GM18873 (cell line): ENCODE data around the gene FNDC3A.
A peak's percentile ranks its signal among the peaks of the same experiment; 100 is the strongest.

Source experiments
- ATAC-seq: cut with Tn5 transposase; IDR thresholded peaks from one replicate; pipeline ENCODE4 v1.9.1; 2021; ENCODE audit warnings: mild to moderate bottlenecking, moderate library complexity, moderate number of reproducible peaks; ENCODE audit not compliant: unreplicated experiment, low FRiP score

Gene FNDC3A, protein sequence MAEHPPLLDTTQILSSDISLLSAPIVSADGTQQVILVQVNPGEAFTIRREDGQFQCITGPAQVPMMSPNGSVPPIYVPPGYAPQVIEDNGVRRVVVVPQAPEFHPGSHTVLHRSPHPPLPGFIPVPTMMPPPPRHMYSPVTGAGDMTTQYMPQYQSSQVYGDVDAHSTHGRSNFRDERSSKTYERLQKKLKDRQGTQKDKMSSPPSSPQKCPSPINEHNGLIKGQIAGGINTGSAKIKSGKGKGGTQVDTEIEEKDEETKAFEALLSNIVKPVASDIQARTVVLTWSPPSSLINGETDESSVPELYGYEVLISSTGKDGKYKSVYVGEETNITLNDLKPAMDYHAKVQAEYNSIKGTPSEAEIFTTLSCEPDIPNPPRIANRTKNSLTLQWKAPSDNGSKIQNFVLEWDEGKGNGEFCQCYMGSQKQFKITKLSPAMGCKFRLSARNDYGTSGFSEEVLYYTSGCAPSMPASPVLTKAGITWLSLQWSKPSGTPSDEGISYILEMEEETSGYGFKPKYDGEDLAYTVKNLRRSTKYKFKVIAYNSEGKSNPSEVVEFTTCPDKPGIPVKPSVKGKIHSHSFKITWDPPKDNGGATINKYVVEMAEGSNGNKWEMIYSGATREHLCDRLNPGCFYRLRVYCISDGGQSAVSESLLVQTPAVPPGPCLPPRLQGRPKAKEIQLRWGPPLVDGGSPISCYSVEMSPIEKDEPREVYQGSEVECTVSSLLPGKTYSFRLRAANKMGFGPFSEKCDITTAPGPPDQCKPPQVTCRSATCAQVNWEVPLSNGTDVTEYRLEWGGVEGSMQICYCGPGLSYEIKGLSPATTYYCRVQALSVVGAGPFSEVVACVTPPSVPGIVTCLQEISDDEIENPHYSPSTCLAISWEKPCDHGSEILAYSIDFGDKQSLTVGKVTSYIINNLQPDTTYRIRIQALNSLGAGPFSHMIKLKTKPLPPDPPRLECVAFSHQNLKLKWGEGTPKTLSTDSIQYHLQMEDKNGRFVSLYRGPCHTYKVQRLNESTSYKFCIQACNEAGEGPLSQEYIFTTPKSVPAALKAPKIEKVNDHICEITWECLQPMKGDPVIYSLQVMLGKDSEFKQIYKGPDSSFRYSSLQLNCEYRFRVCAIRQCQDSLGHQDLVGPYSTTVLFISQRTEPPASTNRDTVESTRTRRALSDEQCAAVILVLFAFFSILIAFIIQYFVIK

DNA sequence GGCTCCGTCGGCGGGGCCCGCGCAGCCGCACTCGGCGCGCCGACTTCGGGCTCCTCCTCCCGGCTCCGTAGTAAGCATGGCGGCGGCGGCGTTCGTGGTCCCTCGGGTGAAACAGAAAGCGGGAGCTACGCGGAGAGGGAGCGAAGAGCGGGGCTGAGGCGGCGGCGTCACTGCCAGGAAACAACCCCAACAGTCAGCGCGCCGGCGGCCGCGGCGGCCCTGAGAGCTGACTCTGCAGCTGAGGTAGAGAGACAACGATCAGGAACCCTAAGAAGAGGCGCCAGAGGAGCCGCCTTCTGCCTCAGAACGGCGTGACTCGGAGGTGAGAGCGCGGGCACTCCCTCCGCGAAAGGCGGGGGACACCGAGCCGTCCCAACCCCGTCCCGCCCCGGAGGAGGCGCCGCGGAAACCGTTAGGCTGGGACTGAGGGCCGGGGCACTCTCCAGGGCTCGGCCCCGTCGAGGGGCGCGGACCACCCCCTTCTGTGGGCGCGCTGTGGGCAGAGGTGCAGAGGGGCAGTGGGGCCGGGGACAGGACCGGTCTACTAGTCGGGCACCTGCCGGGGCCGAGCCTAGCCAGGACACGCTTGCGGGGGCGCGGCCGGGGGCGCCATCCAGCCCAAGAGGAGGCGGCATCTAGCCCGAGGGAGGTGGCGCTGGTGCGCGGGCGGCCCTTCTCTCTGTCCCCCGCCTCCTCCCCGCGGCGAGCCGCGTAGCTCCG lies at the start of gene FNDC3A:
FNDC3A (plus strand) TSS at position 57 of the 720 bp plus-strand sequence. CDS start 30,279 bp downstream, outside the sequence.
- peak; percentile 43 for ATAC-seq

DNA sequence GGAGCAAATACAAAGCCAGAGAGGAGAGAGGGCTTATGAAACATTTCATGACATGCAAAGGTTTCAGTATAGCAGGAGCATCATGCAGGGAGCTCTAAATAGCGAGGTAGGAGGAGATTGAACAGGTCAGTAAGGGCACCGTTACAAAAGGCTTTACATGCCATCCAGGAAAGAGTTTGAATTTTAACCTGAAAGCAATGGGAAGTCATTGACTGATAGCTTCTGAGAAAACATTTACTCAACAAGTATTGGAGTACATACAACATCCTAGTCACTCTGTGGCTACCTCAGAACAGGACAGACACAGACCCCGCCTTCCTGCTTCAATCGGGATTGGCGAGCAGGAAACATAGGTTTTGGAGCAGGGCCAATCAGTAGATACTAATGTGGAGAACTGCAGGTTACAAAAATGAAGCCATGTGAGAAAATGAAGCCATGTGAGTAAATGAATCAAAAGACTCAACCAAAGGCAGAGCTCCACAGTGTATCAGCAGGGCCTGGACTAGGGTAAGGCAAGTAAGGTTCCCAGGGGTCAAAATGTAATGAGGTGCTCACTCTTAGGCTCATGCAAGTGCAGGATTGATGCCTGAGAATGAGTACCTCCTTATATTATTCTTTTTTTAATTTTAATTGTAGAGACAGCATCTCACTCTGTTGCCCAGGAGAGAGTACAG lies 46.8 kb upstream of the FNDC3A start:
- ATAC-seq: no peak

DNA sequence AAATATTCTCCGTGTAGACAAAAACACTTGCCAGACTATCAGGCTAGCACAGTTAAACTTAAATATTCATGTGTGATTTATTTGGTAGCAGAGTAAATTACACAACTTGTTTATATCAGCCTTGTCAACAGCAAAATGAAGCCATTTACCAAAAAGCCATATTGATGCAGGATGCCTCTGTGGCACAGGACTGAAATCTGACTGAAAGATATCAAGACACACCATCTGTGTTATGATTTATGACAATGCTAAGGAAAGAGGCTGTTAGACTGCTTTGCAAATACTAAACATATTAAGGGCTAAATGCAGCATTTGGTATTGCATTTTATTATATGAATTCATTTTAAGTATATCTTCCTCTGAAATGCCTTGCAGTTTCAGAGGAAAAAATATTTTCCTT lies 44.8 kb upstream of the FNDC3A start:
- no peak for ATAC-seq

DNA sequence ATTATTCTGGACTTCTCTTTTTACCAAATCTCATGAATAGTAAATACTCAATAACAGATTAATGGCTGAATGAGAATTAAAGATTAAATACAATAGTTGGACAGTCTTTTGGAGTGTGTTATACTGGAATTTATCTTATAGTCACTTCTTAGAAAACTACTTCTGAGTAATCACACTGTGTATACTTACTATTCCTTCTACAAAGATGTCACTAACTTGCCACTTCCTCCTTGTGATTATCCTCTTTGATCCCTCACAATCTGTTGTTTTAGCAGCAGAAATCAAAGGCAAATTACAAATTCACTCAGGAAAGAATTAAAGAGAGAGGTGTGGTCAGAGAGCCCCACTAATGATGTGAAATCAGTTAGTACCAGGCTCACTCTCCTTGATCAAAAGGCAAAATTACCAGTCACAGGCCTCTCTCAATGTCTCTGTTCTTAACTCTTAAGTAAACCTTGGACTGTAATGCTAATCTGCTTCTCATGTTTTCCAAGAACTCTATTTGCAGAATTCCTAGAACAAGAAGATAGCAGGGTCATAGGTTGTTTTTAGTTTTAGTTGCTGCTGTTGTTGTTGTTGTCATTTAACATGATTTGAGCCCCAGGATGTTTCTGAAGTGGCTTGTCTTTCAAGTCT lies 37.3 kb upstream of the FNDC3A start:
- ATAC-seq: no peak

DNA sequence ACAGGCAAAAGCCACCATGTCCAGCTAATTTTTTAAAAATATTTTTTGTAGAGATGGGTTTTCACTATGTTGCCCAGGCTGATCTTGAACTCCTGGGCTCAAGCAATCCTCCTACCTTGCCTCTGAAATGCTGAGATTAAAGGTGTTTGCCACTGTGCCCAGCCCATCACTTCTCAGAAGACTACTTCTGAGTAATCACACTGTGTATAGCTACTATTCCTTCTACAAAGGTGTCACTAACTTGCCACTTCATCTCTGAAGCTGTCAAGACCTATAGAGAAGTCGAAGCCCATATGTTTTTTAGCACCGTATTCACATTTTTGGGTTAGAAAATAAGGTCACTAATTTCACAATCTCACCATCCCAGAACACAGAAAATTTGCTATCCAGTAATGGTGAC lies 36.0 kb upstream of the FNDC3A start:
- ATAC-seq: no peak

DNA sequence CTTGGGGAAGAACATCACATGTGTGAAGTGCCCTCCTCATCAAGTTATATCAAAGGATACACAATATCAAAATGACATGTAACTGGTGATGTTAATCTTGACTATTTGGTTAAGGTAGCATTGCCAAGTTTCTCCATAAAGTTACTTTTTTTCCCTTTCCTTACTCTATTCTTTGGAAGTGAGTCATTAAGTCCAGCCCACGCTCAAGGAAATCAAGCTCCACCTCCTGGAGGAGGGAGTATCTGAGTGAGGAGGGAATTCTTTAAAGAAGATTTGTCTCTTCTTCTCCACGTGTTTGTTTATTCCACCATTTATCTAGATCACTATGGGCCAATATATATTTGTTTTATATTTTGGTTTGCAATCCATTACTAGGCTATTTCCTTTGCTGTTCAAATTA lies 33.6 kb upstream of the FNDC3A start:
- ATAC-seq: no peak

DNA sequence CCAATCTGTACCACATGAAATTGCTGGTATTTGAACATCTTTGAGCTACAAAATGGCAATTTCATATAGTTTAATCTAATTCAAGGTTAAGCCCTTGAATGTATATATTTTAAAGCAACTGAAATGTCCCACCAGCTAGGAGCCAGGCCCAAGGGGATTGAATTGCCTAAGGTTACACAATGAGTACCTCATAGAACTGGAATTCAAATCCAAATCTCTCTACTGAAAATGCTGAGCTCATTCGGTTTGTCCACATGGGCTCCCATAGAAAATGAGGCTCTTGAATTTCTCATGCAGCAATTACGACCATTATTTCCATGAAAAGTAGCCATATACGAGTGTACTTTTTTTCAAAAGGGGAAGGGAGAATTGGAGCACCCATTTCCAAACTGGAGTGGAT lies 31.5 kb upstream of the FNDC3A start:
- ATAC-seq: no peak

DNA sequence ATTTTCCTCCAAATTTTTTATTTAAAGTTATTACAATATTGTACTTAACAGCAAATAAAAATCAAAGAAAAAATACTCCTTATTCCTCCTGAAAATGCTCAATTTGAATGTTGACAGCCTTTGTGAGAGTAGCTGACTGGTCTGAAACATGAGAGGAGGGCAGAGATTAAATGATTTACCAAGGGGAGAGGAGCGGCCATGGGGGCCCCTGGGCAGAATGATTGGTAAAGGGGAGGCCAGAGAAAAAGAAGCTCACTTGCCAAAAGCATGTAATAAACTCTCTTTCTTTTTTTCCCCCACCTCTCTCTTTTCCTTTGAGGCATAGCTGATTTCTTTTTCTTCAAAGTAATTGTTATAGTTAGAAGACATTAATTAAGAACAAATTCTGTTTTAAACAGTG lies 30.1 kb upstream of the FNDC3A start:
- ATAC-seq: no peak

DNA sequence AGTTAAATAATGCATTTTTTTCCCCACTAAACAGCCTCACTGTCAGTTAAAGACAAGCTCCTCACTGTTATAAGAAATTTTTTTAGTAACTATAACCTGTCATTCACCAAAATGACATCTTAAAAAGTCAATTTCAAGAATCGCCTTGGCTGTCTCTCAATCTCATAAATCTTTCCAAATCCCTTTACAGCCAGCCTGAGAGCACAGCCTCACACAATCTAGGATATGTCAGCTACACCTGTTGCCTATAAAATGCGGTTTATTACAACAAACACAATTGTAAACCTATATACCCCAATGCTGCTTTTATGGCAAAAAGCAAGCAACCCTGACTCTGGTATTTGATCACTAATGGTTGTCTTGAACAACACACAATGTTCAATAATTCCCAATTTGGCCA lies 29.5 kb upstream of the FNDC3A start:
- ATAC-seq: no peak

DNA sequence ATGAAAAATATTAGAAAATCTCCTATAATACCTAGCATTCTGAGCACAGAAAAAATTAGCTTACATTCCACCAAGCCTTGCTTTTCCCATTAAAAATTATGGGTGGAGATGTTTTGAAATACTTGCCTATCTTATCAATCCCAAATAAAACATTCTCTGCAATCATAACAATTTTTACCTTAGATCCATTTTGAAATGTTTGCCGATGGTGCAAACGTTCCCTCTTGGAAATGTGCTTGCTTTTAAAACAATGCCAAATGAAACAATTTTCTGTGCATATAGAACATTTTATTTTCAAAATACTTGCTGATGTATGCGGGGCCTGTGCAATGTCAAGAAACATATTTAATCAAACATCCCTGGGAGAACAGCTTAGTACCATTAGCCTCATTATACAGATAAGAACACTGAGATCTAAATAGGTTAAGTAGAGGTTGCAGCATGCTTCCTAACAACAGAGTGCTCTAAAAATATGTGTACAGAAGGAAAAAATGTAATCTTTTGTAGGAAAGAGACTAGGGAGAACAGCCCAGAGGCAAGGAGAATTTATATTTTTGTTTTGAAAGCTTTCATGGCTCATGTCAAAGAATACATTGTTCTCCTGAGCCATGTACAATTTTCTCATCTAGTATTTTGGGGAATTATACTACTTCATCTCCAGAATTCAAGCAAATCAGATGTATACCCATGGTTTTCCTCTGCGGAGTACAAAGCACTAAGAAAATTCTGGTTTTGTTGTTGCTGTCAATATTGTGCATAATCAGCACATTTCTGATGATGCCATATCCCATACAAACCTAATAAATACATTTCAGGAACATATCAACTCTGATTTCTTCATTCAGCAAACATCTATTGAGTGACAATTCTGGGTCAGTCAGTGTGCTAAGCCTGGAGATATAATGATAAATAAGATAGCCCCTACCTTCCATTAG lies 25.9 kb upstream of the FNDC3A start:
- no peak for ATAC-seq

DNA sequence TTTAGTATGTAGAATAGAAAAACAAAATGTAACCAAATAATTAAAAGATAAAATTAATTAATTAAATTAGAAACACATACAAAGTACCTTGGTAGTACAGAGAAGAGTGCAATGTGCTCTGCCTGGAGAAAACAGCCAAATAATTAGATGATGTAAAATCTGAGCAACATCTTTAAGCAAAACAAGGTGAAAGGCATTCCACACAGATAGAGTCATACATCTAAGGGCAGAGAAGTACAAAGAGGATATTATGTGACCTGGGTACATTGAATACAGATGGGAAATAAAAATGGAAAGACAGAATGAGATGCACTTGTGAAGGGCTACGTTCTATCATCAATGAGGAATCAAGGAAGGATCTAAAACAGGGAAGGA lies 25.2 kb upstream of the FNDC3A start:
- no peak for ATAC-seq

DNA sequence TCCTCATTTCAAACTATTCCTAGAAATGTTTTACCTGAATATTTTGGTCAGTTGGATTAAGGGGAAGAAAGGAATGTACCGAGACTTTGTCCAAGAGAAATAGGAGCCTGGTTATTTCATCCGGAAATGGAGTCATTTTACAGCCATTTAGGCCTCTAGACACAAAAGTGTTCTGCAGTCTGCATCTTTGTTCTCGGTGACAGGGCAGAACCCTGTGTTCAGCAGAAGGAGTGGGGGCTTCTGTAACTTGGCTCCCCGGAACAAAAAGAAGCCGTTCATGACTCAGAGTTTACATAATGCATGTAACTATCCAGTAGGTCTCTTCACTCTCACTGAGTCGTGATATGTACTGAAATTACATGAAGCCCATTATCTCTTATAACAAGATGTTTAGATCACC lies 21.6 kb upstream of the FNDC3A start:
- ATAC-seq: no peak

DNA sequence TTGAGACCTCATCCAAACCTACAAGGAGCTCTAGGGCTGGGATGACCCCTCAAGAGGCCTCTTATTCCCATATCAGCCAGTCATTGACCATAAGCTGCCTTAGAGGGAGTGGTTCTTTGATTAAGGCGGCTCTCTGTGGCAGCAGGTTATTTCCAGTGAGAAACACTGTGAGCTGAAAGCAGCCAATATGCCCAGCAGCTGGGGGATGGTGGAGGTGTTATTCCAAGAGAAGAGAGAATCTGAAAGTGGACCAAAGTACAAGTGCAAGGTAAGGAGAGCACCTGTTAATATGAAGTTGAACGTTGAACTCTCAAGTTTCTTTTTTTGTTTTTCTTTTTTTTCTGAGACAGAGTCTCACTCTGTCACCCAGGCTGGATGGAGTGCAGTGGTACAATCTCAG lies 20.2 kb upstream of the FNDC3A start:
- ATAC-seq: no peak

DNA sequence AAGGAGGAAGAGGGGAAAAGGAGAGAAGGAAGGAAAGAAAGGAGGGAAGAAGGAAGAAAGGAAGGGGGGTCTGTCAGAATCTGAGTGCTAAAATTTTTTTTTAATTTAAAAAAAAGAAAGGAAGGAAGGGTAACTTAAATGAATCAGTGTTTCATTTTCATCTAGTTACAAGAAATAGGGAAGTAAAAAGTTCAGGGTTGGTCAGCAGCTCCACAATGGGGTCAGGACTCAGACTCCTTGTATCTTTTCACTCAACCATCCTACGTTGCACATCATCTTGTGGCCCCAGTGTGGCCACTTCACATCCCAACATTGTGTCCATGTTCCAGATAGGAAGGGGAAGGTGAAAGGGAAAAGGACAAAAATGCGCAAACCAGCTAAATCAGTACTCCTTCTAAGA lies 14.3 kb upstream of the FNDC3A start:
- ATAC-seq: no peak

DNA sequence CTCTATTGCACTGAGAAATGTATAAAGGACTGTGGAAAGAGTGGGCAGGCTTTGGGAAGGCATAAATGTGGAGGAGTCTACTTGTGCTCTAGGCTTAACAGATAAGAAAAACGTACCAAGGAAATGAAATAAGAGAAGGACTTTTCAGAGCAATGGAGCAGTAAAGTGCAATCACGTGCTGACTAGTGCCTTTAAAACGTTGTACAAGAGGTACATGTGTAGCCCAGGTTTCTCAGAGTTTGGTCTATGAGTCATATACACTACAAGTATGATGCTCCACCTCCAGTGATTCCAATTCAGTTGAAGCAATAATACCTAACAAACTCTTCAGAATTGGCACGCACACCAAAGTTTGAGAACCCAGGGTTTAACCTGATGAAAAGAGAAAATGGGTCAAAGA lies 13.4 kb upstream of the FNDC3A start:
- no peak for ATAC-seq

DNA sequence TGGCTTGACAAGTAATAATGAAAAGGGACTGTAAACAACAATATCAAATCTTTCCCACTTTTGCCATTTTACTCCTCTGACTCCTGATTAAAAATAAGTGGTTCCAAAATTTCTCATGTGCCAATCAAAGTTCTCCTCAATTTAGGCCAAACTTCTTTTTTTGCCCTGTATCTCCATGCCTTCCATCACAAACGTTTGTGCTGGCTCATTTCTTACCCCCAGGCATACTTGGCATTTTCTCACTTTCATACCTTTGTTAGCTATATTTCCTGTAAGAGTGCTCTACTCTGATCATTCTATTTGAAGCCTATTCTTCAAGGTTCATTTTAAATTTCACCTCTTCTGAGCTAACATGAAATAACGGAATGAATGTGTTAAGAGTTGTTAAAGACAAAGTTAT lies 10.0 kb upstream of the FNDC3A start:
- ATAC-seq: no peak

DNA sequence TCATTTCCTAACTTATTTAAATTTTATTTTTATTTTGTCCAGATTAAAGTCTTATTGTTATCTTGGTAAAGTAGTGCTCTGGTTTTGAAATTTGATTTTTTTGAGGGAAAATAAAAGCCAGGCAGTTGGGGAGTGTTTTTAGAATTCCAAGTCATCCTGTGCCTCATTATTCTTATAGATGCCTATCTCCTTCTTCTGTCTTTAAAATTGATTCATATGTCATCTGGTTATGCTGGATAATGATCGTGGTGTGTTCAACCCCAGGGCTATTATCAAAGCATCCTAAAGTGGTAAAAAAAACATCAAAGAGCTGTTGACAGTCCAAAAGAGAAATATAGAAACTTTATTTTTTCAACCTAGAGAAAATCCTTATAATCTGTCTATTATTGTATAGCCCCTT lies 6.0 kb upstream of the FNDC3A start:
- no peak for ATAC-seq

DNA sequence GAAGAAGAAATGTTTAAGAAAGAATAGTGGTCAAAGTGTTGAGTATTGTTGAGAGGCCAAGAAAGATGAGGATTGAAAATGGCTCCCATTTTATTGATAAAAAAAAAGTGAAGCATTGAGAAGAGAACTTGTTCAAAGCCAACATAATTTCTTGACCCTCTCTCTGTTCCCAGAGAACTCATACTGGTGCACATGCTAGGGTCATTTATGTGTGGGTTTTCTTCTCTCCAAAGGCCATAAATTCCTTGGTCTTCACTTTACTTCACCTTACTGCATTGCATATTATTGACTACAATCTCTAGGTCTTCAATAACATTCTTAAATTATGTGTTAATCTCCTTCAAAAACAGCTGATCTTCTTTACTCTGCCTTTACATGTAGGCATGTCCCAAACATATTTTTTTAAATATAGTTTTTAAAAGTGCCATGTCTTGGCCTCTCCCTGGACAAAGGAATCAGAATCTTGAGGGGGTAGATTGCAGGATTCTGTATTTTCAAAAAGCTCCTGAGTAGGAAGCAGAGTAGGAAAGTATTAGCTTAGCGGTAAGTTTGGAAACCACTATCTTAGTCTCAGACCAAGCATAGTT lies 1.8 kb upstream of the FNDC3A start:
- no peak for ATAC-seq
